ENCODE results near the gene OLFM1.

- TF ChIP-seq CTCF (optimal IDR thresholded peaks at IDR 0.05 in 1 of 3, IDR thresholded peaks at IDR 0.05 in 1 of 3, conservative IDR thresholded peaks at IDR 0.05 in 1 of 3; ENCODE audit: extremely low read depth in 1 of 3, insufficient read depth in 2 of 3, low read length in 3 of 3) = no peak
- TF ChIP-seq EZH2 (IDR thresholded peaks at IDR 0.05; ENCODE audit: low read length) = peak; percentile 52
Observed at GRCh38 chr9:135086597-135087488, 625 bp upstream of the OLFM1 start.

Measured in keratinocyte (primary cell).